Measurements from ENCODE around the gene PLPP7. TPM values are rescaled to one million over a fixed set of nuclear protein-coding genes. Genes with fewer than 3 reads are reported as not detected.

Gene PLPP7
- total RNA-seq, 2 experiments from 2014 or later, result 0.11 to 0.16 TPM

- no peak overlapping the region for H3K4me3 ChIP-seq (ENCODE audit: low read depth, low read length, poor library complexity, severe bottlenecking)
- intact Hi-C loops (cut with micrococcal nuclease; ENCODE audit: unreplicated experiment), result loop anchor here (5.0 to 10.0 kb wide), 3 partner anchors 36 to 459 kb away; no protein-coding TSS in a partner anchor
- H3K9me2 ChIP-seq (ENCODE audit: insufficient read depth, low read length), result no peaks in the 10 kb centered on the region
- no TSS peak for BruUV-seq (replicated peaks)
- H3K4me1 ChIP-seq (ENCODE audit: insufficient read depth, low read length, poor library complexity, severe bottlenecking), result peaks cover 11% of the 10 kb centered on the region
- H3K79me2 ChIP-seq (ENCODE audit: insufficient read depth, low read depth, low read length), result peaks cover 27% of the 10 kb centered on the region
- peaks cover 14% of the 10 kb centered on the region; the same call in 1 of the 2 replicates for H3K36me3 ChIP-seq (ENCODE audit: insufficient read depth, low read length)
- ChIA-PET CTCF (ENCODE audit: unreplicated experiment) (interaction anchor here (0.9 kb wide), 1 partner anchor 118 kb away, joined by 3 read pairs; no protein-coding TSS in a partner anchor), POLR2A (interaction anchor here (1.4 kb wide), 1 partner anchor 99 kb away, joined by 3 read pairs; no protein-coding TSS in a partner anchor)
- H3K4me2 ChIP-seq (ENCODE audit: low read length), result peak overlapping the region; percentile 74; the same call in 1 of the 2 replicates
- TF ChIP-seq CTCF (conservative IDR thresholded peaks at IDR 0.05; ENCODE audit: low read length) (no peak), EZH2phosphoT487 (IDR thresholded peaks at IDR 0.05; ENCODE audit: borderline replicate concordance, low read depth, low read length) (no peak)
- DNase-seq (ENCODE audit: low spot score), result no peak
- H4K20me1 ChIP-seq (ENCODE audit: insufficient read depth, low read length), result no peaks in the 10 kb centered on the region
- H2AFZ ChIP-seq (ENCODE audit: low read length), result peak overlapping the region; percentile 19; the same call in 1 of the 2 replicates
- H3K9me3 ChIP-seq (ENCODE audit: low read length), result no peaks in the 10 kb centered on the region
- H3K27ac ChIP-seq (ENCODE audit: low read depth, low read length, poor library complexity, severe bottlenecking), result no peak overlapping the region
Observed at GRCh38 chr9:131278702-131279111, 10.8 kb upstream of the PLPP7 start.

GRCh38 chr9:131279196-131279862 lies 10.2 kb upstream of the PLPP7 start:
- no peak overlapping the region for H3K27ac ChIP-seq (ENCODE audit: low read depth, low read length, poor library complexity, severe bottlenecking)
- peaks cover 6% of the 10 kb centered on the region for H3K4me1 ChIP-seq (ENCODE audit: insufficient read depth, low read length, poor library complexity, severe bottlenecking)
- H3K79me2 ChIP-seq (ENCODE audit: insufficient read depth, low read depth, low read length), result peaks cover 21% of the 10 kb centered on the region
- peaks cover 12% of the 10 kb centered on the region; the same call in 1 of the 2 replicates for H3K36me3 ChIP-seq (ENCODE audit: insufficient read depth, low read length)
- H3K4me2 ChIP-seq (ENCODE audit: low read length), result no peak overlapping the region
- no peaks in the 10 kb centered on the region for H3K9me3 ChIP-seq (ENCODE audit: low read length)
- ChIA-PET POLR2A (interaction anchor here (1.4 kb wide), 1 partner anchor 99 kb away, joined by 3 read pairs; no protein-coding TSS in a partner anchor), CTCF (ENCODE audit: unreplicated experiment) (interaction anchor here (0.9 kb wide), 1 partner anchor 117 kb away, joined by 3 read pairs; no protein-coding TSS in a partner anchor)
- H2AFZ ChIP-seq (ENCODE audit: low read length), result no peak overlapping the region
- H4K20me1 ChIP-seq (ENCODE audit: insufficient read depth, low read length), result no peaks in the 10 kb centered on the region
- DNase-seq (ENCODE audit: low spot score), result no peak
- intact Hi-C loops (cut with micrococcal nuclease; ENCODE audit: unreplicated experiment), result loop anchor here (5.0 to 10.0 kb wide), 3 partner anchors 37 to 458 kb away; no protein-coding TSS in a partner anchor
- no peak overlapping the region for H3K4me3 ChIP-seq (ENCODE audit: low read depth, low read length, poor library complexity, severe bottlenecking)
- H3K9me2 ChIP-seq (ENCODE audit: insufficient read depth, low read length), result no peaks in the 10 kb centered on the region
- no peak for TF ChIP-seq CTCF (conservative IDR thresholded peaks at IDR 0.05; ENCODE audit: low read length)
- TF ChIP-seq EZH2phosphoT487 (IDR thresholded peaks at IDR 0.05; ENCODE audit: borderline replicate concordance, low read depth, low read length), result no peak
- no TSS peak for BruUV-seq (replicated peaks)
